CD4-positive, alpha-beta T cell treated with Interleukin-17A for 4 hours (primary cell): ENCODE results near the gene DNAJB13.

Source experiments
- DNase-seq: peaks from one replicate; pipeline ENCODE4 v3.0.0-alpha.2; 2020; ENCODE audit warnings: mixed read lengths

Gene DNAJB13

DNA sequence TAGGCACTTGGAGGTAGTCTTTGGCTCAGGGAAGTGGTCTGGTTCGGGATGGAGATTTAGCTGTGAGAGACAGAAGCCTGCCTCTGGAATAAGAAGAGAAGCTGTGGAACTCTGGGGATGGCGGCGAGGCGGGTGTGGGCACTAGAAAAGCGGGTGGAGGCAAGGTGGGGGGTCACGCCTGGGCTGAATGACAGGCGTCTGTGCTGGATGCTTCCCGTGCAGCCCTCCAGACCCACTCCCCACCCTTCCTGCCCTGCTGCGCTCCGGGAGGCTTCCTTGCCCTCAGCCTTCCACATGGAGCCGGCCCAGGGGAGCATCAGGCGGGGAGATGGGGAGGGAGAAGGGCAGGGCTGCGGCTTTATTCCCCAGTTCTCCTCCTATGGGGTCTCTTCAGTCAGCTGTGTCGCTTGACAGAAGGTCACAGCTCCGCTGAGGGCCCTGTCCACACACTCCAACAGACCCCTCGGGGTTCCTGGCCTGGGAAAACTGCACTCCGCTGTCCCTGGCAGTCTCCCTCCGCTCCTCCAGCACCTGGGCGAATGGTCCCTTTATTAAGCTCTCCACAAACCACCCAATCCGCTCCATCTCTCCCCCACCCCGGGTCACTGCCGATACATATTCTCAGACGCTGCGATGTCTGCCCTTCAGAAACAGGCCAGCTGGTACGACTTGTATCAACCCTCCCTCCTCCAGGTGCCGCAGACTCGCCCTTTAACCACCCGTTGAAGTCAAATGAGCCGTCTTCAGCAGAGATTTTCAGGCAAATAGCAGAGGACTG, 6.2 kb downstream of the DNAJB13 start:
- DNase-seq: no peak

DNA sequence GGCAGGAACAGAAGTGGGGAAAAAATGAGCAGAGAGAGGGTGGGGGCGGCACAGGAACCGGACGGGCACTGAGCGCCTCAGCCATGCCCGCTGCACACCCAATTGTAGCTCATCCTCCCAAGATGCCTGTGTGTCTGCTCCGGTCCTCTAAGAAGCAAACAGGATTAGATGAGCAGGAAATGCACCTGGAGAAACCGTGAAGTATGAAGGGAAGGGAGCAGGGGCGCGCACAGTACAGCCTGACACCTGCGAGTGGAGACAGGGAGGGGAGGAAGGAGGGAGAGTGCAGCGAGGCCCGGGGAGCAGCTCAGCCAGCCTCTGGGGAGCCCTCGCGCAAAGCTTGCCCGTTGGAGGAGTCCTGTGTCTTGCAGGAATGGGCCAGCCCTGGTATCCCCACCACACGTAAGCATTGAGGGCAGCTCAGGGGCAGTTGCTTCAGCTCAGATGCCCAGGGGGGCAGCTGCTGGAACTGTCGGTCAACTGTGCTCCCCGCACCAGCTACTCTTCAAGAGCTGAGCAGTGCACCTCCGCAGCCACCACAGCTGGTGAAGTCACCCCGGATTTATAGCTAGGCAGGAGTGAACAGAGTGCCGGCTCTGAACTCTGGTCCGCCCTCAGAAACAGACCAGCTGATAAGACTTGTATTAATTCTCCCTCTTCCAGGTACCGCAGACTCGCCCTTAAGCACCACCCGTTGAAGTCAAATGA, 7.0 kb downstream of the DNAJB13 start:
- DNase-seq: no peak

DNA sequence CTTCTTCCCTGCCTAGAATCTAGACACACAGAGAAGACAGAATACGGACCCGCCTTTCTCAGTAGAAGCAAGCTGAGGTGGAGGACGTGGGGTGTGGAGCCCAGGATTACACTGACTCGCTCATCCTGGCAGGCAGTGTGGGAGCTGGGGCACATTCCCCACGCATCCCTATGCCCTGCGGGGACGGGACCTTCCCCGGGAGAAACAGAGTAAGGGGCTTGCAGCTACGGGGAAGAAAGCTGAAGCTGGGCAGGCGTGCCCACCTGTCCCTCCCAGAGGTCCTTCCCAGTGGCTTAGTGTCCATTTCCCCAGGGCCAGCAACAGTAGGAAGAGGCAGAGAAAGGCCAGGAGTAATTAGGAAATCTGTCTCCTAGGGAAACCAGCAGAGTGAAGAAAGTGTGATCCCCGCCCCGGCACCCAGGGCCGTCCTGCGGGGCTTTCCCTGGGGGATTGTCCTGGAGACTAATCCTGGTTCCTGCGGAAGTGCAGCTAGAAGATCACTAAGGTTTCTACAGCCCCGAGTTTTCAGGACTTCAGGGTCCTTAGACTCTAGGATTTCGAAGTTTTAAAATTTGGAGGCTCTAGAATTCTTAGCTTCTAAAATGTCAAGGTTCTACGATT, 7.8 kb downstream of the DNAJB13 start:
- DNase-seq: no peak

DNA sequence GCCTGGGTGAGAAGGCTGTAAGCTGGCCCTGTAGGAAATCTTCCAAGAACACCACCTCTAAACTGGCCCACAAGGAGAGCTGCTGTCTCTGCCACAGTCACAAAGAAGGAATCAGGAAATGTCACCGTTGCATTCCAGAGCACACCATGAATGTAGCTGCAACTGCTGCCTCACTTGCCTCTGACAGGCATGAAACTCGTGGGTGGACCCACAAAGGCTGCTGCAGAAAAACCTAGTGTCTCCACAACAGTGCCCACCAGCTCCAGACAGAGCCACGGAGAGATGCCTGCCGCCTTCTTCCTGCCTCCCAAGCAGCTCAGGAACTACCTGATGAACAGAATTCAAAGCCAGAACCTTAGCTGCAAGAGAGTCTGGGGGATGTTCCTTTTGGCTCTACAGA, 10.5 kb downstream of the DNAJB13 start:
- no peak for DNase-seq

DNA sequence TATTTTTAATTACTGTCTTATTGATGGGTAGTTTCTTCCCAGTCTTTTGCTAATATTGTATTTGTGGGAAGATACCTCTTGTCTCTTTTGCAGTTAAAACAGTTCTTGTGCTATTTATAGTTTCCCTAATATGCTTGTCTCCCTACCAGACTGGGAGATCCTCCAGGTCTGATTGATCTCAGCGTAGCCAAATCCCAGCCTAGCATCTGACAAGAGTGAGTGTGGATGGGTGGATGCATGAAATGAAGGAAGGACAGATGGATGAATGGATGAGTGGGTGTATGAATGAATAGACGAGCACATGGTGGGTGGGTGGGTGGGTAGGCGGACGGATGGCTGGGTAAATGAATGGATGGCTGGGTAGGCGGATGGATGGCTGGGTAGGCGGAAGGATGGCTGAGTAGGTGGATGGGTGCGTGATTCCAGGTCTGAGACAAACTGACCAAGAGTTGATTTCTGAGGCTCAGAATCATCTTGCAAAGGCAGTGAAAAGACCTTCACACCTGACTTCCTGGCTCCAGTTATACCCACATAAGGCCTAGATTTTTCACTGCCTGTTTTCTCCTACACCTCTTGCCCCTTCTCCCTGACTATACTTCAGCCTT, 11.4 kb downstream of the DNAJB13 start:
- DNase-seq: no peak

DNA sequence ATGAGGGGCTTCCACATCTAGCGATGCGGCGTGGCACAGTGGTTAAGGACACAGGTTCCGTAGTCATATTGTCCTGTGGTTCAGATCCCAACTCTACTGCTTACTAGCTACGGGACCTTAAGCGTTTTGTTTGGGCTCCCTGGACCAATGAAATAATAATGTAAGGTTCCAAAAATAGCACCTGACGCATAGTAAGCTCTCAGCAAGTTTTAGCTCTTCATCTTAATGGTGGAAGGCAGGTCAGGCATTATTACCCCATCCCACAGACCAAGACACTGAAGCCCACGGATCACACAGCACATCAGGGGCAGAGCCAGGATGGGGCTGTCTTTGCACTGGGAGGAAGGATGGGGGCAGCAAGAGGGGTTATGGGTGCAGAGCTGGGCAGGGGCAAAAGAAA, 13.0 kb downstream of the DNAJB13 start:
- DNase-seq: no peak

DNA sequence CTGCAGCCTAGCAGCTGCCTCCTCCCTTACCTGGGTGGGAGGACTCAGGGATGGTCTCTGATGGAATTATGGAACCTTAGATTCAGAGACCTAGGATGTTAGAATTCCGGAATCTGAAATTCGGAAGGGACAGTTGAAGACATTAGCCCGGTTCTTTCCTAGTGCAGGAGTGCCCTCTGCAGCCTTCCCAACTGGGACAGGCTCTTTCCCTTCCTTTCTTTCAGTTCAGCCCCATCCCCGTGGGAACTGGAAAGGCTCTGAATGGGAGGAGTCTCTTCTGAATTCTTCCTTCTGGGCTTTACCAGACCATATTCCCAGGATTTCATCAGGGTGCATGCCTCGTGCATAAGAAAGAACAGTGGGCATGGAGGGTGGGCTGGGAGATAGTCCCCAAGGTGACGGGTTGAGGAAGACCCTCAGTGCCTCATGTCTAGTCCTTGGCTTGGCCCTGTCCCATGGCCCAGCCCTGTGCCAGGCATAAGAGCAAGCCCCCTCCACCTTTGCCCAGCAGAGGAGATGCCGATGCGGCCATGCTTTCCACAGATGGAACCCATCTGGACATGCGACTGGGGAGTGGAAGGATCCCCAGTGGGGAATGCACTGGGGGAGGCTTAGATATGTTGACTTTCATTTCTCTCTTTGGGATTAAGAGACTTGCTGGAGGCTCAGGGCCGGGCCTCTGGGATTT, 14.4 kb downstream of the DNAJB13 start:
- no peak for DNase-seq

DNA sequence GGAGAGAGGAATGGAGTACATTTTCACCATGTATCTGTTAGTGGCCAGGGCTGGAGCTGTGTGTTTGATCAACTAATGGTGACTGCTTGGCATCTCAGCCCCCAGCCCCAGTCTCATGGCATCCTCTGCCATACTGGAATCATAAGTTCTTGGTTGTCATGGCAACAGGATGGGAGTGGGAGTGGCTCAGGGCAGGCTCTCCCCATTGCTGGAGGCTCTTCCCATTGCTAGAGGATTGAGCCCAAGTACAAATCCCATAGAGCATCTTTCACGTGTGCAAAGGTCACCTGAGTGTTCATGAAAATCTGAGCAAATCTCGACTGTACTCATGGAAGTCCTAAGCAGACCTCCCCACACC, 14.9 kb downstream of the DNAJB13 start:
- DNase-seq: no peak

DNA sequence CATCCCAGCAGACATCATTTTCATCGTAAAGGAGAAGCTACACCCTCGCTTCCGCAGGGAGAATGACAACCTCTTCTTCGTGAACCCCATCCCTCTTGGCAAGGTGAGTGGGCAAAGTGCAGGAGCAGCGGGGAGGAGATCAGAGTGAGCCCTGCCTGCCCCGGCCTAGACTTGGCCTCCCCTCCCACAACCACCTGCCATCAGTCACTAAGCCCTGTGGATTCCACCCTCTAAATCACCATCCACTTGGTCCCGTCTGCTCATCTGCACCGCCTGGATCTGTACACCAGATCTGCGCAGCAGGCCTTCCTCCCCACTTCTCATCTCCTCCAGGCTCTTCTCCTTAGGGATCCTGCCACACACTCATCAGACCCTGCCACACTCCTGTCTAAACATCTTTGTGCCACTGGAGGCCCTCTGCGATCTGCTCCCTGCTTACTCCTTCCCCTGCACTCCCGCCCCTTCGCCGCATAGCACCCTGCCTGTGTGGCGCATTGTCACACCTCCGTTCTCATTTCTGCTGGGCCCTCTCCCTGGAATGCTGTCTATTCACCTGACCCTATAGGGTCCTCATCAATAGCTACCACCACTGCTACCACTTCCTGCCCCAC, 17.6 kb downstream of the DNAJB13 start:
- no peak for DNase-seq

DNA sequence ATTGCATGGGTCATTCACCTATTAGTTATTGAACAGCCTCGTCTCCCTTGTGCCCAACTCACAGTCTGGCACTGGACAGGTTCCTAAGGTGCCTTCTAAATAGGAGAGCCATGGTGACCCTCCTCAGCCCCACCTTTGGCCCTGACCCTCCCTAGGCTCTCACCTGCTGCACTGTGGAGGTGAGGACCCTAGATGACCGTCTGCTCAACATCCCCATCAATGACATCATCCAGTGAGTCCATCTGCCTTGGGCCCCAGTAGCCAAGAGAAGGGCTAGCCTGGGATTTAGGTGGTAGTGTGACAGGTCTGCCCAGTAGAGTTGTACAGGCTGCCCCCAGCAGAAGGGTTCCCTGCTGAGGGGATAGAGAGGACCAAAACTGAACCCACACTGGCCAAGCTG, 18.3 kb downstream of the DNAJB13 start:
- no peak for DNase-seq

DNA sequence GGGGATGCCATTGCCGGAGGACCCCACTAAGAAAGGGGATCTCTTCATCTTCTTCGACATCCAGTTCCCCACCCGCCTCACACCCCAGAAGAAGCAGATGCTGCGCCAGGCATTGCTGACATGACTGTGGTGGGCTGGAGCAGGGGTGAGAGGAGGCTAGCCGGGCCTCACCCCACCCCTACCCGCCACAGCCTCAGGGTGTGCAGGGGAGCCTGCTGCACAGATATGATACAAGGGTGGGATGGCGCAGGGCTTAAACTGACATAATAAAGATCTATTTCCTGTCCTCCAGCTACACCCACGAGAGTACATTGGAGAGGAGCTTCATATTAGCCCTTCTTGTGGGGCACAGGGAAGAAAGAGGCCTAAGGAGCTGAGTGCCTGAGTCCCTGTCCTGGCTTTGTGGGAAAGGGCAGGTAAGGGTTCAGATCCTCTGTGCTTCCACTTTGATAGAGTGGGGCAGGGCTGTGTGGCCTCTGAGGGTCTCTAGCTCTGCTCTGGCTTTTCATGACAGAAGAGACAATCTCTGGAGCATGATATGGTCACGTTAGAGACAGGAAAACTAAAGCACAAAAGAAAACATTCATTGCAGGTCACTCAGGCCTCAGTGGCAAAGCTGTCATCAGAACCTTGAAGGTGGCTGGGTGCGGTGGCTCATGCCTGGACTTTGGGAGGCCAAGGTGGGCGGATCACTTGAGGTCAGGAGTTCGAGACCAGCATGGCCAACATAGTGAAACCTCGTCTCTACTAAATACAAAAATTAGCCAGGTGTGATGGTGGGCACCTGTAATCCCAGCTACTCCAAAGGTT, 19.4 kb downstream of the DNAJB13 start:
- DNase-seq: peak; percentile 54

DNA sequence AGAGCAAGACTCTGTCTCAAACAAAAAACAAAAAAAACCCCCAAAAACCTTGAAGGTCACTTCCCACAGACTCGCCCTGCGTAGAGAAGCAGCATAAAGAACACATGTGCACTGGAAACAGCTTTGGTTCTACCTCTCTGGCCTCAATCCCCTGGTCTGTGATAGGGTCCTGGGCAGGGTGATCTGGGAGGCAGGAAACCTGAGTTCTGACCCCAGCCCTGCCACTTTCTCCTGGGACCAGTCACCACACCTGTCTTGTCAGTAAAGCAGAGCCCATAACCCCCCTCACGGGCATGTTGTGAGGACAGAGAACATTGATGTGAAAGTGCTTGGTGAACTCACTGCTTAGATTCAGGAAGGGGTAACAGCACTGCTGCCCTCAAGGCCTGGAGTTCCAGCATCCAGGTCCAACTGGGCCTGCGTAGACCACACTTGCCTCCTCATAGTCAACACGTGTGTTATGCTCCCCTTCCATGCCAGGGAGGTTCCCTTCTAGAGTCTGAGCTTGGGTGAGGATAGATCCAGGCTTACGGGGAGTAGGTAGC, 20.4 kb downstream of the DNAJB13 start:
- DNase-seq: no peak

DNA sequence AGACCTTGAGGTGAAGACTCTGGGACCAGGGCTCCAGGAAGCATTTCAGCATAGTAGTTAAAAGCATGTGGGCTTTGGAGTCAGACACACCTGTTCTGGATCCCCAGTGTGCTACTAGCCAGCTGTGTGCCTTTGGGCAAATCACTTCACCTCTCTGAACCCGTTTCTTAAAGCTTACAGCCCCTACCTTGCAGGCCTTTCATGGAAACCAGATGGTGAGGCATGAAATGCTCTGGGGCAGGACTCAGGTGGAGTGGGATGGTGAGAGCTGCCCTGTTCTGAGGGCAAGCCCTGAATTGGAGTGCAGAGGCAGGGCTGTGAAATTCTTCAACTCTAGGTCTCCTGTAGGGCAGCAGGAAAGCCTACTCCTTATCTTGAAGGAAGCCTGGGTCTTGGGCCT, 21.4 kb downstream of the DNAJB13 start:
- no peak for DNase-seq

DNA sequence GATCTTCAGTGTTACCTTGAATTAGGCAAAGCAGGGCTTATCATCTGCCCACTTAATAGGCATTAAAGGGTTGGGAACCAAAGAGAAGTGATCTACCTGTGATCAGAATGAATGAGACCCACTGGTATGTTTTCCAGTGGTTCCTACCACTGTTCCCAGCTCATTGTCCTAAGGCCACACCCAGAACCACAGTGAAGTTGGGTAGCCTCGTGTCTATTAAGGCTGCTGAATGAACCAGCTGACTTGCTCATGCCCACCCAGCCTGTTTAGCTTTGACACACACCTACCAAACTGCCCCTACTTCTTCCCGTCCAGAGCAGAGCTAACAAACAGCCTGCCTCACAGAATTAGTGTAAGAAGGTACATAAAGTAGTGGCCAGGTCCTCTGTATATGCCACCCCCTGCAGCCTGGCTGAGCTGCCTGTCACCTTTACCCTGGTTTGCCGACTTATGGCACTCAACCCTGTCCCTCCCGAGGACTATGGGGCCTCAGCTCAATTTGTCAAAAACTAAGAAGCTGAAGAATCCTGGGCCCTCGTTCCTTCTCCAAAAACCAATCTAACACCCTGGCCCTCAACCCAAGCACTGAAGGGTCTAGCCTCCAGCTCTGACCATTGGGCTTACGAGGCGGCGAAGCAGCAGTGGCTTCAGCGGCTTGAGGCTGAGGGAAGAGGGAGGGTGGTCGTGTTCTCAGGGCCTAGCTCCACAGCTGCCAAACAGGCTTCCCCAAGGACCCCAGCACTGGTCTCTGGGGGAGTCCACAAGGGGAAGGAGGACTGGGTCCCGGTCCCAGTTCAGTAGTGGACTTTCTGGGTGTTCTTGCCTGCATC, 22.0 kb downstream of the DNAJB13 start:
- no peak for DNase-seq

DNA sequence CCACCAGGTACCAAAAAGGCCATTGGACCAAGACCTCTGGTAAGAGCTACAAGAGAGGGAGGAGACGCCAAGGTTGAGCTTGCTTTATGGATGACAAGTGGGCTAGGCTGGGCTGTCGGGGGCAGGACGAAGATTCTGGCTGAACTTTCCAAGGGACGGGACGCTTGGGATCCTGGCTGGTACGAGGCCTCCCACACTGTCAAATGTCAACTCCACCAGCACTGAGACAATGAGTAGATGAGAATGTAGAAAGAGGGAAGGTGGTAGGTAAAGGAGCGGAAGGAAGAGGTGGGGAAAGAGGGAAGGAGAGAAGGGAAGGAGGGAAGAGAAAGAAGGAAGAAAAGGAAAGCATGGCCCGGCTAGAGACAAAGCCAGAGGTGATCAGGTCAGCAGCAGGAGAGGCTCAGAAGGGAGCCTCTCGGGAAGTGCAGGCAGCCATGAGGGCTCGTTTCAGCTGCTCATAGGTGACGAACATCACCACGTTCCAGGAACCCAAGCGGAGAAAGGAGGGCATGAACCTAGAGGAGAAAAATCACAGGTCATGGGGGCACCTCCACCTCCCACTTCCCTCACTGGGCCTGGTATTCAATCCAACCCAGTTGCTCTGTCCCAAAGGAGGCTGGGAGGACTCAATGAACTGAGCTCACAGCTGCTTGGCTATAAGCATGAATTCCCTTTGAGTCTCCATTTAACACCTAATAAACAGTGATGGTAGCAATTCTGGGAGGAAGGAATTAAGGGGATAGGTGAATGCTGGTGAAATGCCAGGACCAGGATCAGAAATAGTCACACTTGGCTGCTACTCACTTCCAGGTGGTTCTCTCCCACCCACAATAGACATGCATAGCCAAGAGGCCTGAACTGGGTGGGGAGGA, 24.0 kb downstream of the DNAJB13 start:
- DNase-seq: no peak

DNA sequence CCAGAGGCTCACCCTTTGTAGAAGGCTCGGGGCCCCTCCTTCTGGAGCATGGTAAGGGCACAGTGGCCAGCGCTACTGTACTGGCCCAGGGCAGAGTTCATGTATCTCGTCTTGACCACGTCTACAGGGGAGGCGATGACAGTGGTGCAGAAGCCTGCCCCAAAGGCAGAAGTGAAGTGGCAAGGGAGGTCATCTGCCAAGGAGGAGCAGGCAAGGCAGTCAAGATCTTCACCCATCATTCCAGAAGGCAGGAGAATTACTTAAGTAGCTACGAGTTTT, 24.6 kb downstream of the DNAJB13 start:
- DNase-seq: no peak

DNA sequence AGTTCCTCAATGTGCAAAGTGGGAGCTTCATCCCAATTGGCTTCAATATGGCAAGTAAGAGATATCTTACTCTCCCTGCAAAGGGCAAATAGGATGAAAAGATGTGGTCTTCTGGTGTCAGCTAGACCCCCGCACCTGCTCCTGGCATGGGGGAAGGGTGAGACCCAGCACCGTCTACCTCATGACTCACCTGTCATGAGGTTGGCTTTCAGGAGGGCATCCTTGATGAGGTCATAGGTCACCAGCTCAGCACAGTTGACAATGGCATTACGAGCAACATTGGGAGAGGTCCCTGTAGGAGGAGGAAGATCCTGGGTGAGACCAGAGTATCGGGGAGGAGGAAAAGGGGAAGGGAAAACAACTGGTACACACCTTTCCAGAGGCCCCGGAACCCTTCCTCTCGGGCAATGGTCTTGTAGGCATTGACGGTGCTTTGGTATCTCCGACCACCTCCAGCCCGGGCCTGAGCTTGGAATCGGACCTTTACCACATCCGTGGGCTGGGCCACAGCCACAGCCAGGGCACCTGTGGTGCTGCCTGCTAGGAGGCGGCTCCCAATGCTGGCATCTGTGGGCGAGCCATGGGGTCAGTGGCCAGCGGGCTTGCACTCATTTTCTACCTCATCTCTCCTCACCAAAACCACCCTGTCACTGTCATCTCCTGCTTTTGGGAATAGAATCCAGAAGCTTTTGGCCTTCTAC, 25.8 kb downstream of the DNAJB13 start:
- DNase-seq: no peak

DNA sequence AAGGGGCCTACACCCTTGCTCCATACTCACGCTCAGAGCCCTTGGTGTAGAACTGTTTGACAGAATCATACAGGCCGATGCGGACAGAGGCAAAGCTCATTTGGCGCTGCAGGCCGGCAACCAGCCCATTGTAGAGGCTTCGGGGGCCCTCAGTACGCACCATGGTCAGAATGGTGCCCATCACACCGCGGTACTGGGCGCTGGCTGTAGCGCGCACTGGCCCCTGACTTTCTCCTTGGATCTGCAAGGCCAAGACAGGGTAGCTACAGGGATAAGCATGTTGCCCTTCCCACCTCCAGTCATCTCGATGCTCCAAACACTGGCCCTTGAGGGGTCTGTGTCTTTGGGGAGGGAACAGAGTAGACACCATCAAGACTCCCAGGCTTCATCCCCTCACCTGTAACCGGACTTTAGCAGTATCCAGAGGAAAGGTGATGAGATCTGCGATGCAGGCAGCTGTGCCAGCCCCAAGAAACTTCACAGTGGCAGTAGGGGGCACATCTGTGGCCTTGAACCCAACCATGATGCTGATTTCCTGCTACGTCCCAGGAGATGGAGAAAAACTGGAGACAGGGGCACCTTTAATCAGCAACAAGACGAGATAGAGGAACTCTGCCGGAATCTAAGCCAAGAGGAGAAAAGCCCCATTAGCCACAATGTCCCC, 27.2 kb downstream of the DNAJB13 start:
- DNase-seq: no peak
